Keratinocyte (primary cell): ENCODE measurements around the gene CDC20B. TPM values are rescaled to one million over a fixed set of nuclear protein-coding genes. Genes with fewer than 3 reads are reported as not detected.

ENCODE experiments used
- DNase-seq: peaks from one replicate; pipeline ENCODE4 v3.0.0-alpha.2; 2011; ENCODE audit warnings: low read depth, missing footprints, low spot score
- FAIRE-seq: peaks from 2 replicates; lab custom pipeline; 2011; peaks lifted over from hg19 to GRCh38; lab: Jason Lieb, UNC
- H2AFZ ChIP-seq: 2 replicates; pipeline ENCODE4 v1.6.0; 2012; ENCODE audit warnings: low read length, control low read depth, inconsistent platforms; ENCODE audit not compliant: control insufficient read depth
- H3K27ac ChIP-seq: 2 replicates; pipeline ENCODE4 v1.5.1; 2011; ENCODE audit warnings: low read length; ENCODE audit not compliant: control insufficient read depth, insufficient read depth
- H3K27me3 ChIP-seq: 3 replicates; pipeline ENCODE4 v1.6.0; 2011; ENCODE audit warnings: low read length; ENCODE audit not compliant: control insufficient read depth, insufficient read depth; ENCODE audit errors: extremely low read depth
- H3K36me3 ChIP-seq, 2 experiments: 2 replicates in 1 of 2; 3 replicates in 1 of 2; pipeline ENCODE4 v1.5.1; 2011; ENCODE audit warnings: low read length in 2 of 2, mild to moderate bottlenecking in 1 of 2; ENCODE audit not compliant: control insufficient read depth in 2 of 2, insufficient read depth in 2 of 2; ENCODE audit errors: extremely low read depth in 1 of 2
- H3K4me1 ChIP-seq: 3 replicates; pipeline ENCODE4 v1.5.1; 2011; ENCODE audit warnings: low read length; ENCODE audit not compliant: control insufficient read depth, insufficient read depth; ENCODE audit errors: extremely low read depth
- H3K4me2 ChIP-seq: 3 replicates; pipeline ENCODE4 v1.6.0; 2011; ENCODE audit warnings: low read depth, low read length; ENCODE audit not compliant: control insufficient read depth, insufficient read depth; ENCODE audit errors: extremely low read depth
- H3K4me3 ChIP-seq, 3 experiments: fragments of 200-600 bp in 1 of 3; sonication (generic) in 1 of 3; 2 replicates in 2 of 3; 3 replicates in 1 of 3; pipeline ENCODE4 v1.5.1; 2011 to 2016; ENCODE audit warnings: low read length in 3 of 3, mild to moderate bottlenecking in 3 of 3, control low read depth in 2 of 3, inconsistent platforms in 1 of 3, low read depth in 1 of 3, mixed read lengths in 1 of 3, mixed run types in 1 of 3, moderate library complexity in 1 of 3; ENCODE audit not compliant: control insufficient read depth in 2 of 3, insufficient read depth in 2 of 3; ENCODE audit errors: extremely low read depth in 1 of 3
- H3K79me2 ChIP-seq: 2 replicates; pipeline ENCODE4 v1.6.0; 2012; ENCODE audit warnings: low read length; ENCODE audit not compliant: control insufficient read depth, insufficient read depth
- H3K9ac ChIP-seq: 3 replicates; pipeline ENCODE4 v1.6.0; 2011; ENCODE audit warnings: low read length; ENCODE audit not compliant: control insufficient read depth, insufficient read depth; ENCODE audit errors: extremely low read depth
- H3K9me1 ChIP-seq: 3 replicates; pipeline ENCODE4 v1.6.0; 2011; ENCODE audit warnings: low read length; ENCODE audit not compliant: control insufficient read depth, insufficient read depth; ENCODE audit errors: extremely low read depth
- H3K9me3 ChIP-seq: 2 replicates; pipeline ENCODE4 v1.5.1; 2012; ENCODE audit warnings: low read depth, low read length; ENCODE audit not compliant: control insufficient read depth
- H4K20me1 ChIP-seq: 3 replicates; pipeline ENCODE4 v1.6.0; 2011; ENCODE audit warnings: low read length; ENCODE audit not compliant: control insufficient read depth, insufficient read depth; ENCODE audit errors: extremely low read depth
- EZH2 ChIP-seq: IDR thresholded peaks from one replicate; pipeline ENCODE4 v1.6.1; 2012; ENCODE audit warnings: inconsistent platforms, mild to moderate bottlenecking, low read length, moderate library complexity
- dilution Hi-C: fragments of 300-500 bp; cut with MboI; formaldehyde crosslinking; loops from one replicate; pipeline ENCODE4 v1.7.0; 2020; ENCODE audit warnings: low sequenced_read_pairs; ENCODE audit not compliant: extremely low pct_ligation_motif_present
- polyA plus RNA-seq, 5 experiments: library from polyadenylated mRNA; depleted of rRNA in 3 of 5; stranded (reverse) in 3 of 5; stranded (forward) in 1 of 5; unstranded in 1 of 5; fragments of >200 nt; gene quantifications; 1 replicate in 1 of 5; 2 replicates in 3 of 5; 3 replicates in 1 of 5; pipeline versions ENCODE4 v1.2.1 to v1.2.3, GENCODE V29; 2011 to 2012; ENCODE audit warnings: missing spikeins in 2 of 5, low read depth in 1 of 5, low replicate concordance in 1 of 5
- TF ChIP-seq, protein P1 (sequence below), 3 experiments: IDR thresholded peaks in 1 of 3; conservative IDR thresholded peaks in 1 of 3; optimal IDR thresholded peaks in 1 of 3; 2 replicates in 2 of 3; 3 replicates in 1 of 3; pipeline versions ENCODE3 to v1.5.1; 2011; ENCODE audit warnings: low read length in 3 of 3, mild to moderate bottlenecking in 3 of 3, moderate library complexity in 2 of 3, control low read depth in 1 of 3, inconsistent platforms in 1 of 3; ENCODE audit not compliant: insufficient read depth in 2 of 3; ENCODE audit errors: extremely low read depth in 1 of 3

CDC20B gene
- polyA plus RNA-seq, 1 donor (not counting 4 experiments of a cell fraction or from before 2014, with no cell fraction given), result 0.03 TPM

- FAIRE-seq, result no peak
These were observed 59.6 kb downstream of the CDC20B start for GRCh38 chr5:55113327-55113726.

DNA sequence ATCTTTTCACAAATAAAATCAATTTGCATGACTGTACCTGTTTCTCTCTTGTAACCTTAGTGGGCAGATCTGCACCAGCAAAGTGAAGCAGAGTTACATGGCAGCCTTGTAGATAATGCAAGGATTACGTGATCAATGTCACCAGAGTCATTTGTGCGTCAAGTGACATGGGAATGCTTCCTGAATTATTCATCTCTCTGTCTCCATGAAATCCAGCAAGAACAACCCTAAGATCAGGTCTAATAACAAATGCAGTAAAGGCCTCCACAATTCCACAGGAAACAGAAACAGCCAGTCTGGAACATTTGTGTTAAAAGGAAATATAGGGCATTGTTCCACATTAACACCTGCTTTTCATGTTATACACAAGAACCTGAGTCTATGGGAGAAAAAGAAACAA, 62.8 kb downstream of the CDC20B start:
- Histone ChIP-seq H3K4me3 (no peak overlapping the region), H3K27ac (no peak overlapping the region), H3K9me3 (no peaks in the 10 kb centered on the region), H3K79me2 (no peaks in the 10 kb centered on the region), H3K4me2 (no peak overlapping the region), H3K9me1 (no peaks in the 10 kb centered on the region), H3K9ac (no peak overlapping the region), H3K27me3 (peaks cover 11% of the 10 kb centered on the region), H4K20me1 (no peaks in the 10 kb centered on the region), H3K4me1 (no peaks in the 10 kb centered on the region), H2AFZ (no peak overlapping the region), H3K36me3 (no peaks in the 10 kb centered on the region)
- FAIRE-seq, result no peak
- dilution Hi-C loops, result no loop called here
- TF ChIP-seq, protein P1, sequence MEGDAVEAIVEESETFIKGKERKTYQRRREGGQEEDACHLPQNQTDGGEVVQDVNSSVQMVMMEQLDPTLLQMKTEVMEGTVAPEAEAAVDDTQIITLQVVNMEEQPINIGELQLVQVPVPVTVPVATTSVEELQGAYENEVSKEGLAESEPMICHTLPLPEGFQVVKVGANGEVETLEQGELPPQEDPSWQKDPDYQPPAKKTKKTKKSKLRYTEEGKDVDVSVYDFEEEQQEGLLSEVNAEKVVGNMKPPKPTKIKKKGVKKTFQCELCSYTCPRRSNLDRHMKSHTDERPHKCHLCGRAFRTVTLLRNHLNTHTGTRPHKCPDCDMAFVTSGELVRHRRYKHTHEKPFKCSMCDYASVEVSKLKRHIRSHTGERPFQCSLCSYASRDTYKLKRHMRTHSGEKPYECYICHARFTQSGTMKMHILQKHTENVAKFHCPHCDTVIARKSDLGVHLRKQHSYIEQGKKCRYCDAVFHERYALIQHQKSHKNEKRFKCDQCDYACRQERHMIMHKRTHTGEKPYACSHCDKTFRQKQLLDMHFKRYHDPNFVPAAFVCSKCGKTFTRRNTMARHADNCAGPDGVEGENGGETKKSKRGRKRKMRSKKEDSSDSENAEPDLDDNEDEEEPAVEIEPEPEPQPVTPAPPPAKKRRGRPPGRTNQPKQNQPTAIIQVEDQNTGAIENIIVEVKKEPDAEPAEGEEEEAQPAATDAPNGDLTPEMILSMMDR (optimal IDR thresholded peaks at IDR 0.05 in 1 of 3, IDR thresholded peaks at IDR 0.05 in 1 of 3, conservative IDR thresholded peaks at IDR 0.05 in 1 of 3; ENCODE audit: extremely low read depth in 1 of 3, insufficient read depth in 2 of 3, low read length in 3 of 3), result no peak
- TF ChIP-seq EZH2, result no peak
- no peak for DNase-seq

More at GRCh38 chr5:55113327-55113726, 59.6 kb downstream of the CDC20B start:
- no peak for DNase-seq
- Histone ChIP-seq H3K4me1 (no peaks in the 10 kb centered on the region), H3K4me3 (no peak overlapping the region), H3K79me2 (no peaks in the 10 kb centered on the region), H3K9ac (no peak overlapping the region), H3K36me3 (no peaks in the 10 kb centered on the region), H3K27ac (no peak overlapping the region), H4K20me1 (no peaks in the 10 kb centered on the region), H3K9me3 (no peaks in the 10 kb centered on the region), H3K27me3 (peaks cover 11% of the 10 kb centered on the region), H3K4me2 (no peak overlapping the region), H2AFZ (no peak overlapping the region), H3K9me1 (no peaks in the 10 kb centered on the region)
- TF ChIP-seq, protein P1 (optimal IDR thresholded peaks at IDR 0.05 in 1 of 3, IDR thresholded peaks at IDR 0.05 in 1 of 3, conservative IDR thresholded peaks at IDR 0.05 in 1 of 3; ENCODE audit: extremely low read depth in 1 of 3, insufficient read depth in 2 of 3, low read length in 3 of 3), result no peak
- no peak for TF ChIP-seq EZH2
- dilution Hi-C loops, result no loop called here
